ENCODE results near the gene LKAAEAR1. TPM values are rescaled to one million over a fixed set of nuclear protein-coding genes. Genes with fewer than 3 reads are reported as not detected.

LKAAEAR1 gene
- total and polyA plus RNA-seq, 2 of the 13 experiments (the other 11 are each of a cell fraction or from before 2014, with no cell fraction given): not detected

DNA sequence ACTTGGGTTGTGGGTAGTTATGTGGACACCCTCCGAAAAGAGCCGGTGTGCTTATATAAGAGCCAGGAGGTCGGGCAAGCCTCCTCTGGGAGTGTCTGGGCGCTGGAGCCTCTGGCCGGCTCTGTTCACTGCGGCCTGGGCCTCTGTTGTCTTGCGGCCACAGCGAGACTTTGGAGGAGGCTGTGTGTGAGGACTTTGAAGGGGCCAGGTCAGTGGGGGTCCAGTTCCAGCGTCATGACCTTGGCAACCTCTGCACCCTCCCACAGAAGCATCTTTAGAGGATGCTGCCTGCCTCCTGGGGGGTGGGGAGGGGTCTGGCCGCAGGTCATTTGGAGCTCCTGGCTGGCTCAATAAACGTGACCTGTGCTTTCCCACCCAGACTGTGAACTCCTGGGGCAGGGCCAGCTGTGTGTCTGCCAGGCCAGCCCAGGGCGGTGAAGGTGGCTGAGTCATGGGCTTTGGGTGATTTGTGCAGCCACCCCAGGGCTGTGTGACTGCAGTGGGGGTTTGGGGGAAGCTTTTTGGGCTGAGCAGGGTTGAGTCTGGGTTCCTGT, 20.0 kb downstream of the LKAAEAR1 start (continued):
- TF ChIP-seq SMAD9 (CRISPR knock-in tag; IDR thresholded peaks at IDR 0.05) (no peak), NFKB2 (CRISPR knock-in tag; IDR thresholded peaks at IDR 0.05; ENCODE audit: borderline replicate concordance) (no peak), SSRP1 (CRISPR knock-in tag; IDR thresholded peaks at IDR 0.05) (no peak), ZSCAN21 (CRISPR knock-in tag; IDR thresholded peaks at IDR 0.05; ENCODE audit: borderline replicate concordance) (0 out of 2 replicates have a peak, but pooled peaks have one; percentile 10), ZMAT3 (CRISPR knock-in tag; conservative IDR thresholded peaks at IDR 0.05) (peak; percentile 63; the same call in 1 of the 2 replicates), KLF6 (CRISPR knock-in tag; IDR thresholded peaks at IDR 0.05) (no peak), RELA (CRISPR knock-in tag; IDR thresholded peaks at IDR 0.05) (no peak), NR2F1 (CRISPR knock-in tag; IDR thresholded peaks at IDR 0.05) (no peak), ZNF234 (CRISPR knock-in tag; conservative IDR thresholded peaks at IDR 0.05) (no peak), ZNF598 (CRISPR knock-in tag; IDR thresholded peaks at IDR 0.05; ENCODE audit: borderline replicate concordance) (no peak), ZSCAN30 (CRISPR knock-in tag; IDR thresholded peaks at IDR 0.05) (no peak), GTF3A (CRISPR knock-in tag; conservative IDR thresholded peaks at IDR 0.05) (peak; percentile 95), ZNF20 (CRISPR knock-in tag; IDR thresholded peaks at IDR 0.05) (no peak), NFE2L2 (IDR thresholded peaks at IDR 0.05; ENCODE audit: low read length) (no peak), NFYB (CRISPR knock-in tag; IDR thresholded peaks at IDR 0.05) (no peak), AGO1 (IDR thresholded peaks at IDR 0.05; ENCODE audit: low read depth, low read length, poor library complexity, severe bottlenecking) (peak; percentile 77), ZNF567 (CRISPR knock-in tag; IDR thresholded peaks at IDR 0.05; ENCODE audit: borderline replicate concordance) (no peak), FOSL1 (CRISPR knock-in tag; IDR thresholded peaks at IDR 0.05; ENCODE audit: borderline replicate concordance) (no peak), ZNF777 (CRISPR knock-in tag; IDR thresholded peaks at IDR 0.05) (no peak)
- TF ChIP-seq, protein P1, sequence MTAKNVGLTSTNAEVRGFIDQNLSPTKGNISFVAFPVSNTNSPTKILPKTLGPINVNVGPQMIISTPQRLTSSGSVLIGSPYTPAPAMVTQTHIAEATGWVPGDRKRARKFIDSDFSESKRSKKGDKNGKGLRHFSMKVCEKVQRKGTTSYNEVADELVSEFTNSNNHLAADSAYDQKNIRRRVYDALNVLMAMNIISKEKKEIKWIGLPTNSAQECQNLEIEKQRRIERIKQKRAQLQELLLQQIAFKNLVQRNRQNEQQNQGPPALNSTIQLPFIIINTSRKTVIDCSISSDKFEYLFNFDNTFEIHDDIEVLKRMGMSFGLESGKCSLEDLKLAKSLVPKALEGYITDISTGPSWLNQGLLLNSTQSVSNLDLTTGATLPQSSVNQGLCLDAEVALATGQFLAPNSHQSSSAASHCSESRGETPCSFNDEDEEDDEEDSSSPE (CRISPR knock-in tag; IDR thresholded peaks at IDR 0.05): peak; percentile 10; the same call in 1 of the 2 replicates
- TF ChIP-seq, protein P2, sequence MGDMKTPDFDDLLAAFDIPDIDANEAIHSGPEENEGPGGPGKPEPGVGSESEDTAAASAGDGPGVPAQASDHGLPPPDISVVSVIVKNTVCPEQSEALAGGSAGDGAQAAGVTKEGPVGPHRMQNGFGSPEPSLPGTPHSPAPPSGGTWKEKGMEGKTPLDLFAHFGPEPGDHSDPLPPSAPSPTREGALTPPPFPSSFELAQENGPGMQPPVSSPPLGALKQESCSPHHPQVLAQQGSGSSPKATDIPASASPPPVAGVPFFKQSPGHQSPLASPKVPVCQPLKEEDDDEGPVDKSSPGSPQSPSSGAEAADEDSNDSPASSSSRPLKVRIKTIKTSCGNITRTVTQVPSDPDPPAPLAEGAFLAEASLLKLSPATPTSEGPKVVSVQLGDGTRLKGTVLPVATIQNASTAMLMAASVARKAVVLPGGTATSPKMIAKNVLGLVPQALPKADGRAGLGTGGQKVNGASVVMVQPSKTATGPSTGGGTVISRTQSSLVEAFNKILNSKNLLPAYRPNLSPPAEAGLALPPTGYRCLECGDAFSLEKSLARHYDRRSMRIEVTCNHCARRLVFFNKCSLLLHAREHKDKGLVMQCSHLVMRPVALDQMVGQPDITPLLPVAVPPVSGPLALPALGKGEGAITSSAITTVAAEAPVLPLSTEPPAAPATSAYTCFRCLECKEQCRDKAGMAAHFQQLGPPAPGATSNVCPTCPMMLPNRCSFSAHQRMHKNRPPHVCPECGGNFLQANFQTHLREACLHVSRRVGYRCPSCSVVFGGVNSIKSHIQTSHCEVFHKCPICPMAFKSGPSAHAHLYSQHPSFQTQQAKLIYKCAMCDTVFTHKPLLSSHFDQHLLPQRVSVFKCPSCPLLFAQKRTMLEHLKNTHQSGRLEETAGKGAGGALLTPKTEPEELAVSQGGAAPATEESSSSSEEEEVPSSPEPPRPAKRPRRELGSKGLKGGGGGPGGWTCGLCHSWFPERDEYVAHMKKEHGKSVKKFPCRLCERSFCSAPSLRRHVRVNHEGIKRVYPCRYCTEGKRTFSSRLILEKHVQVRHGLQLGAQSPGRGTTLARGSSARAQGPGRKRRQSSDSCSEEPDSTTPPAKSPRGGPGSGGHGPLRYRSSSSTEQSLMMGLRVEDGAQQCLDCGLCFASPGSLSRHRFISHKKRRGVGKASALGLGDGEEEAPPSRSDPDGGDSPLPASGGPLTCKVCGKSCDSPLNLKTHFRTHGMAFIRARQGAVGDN (CRISPR knock-in tag; IDR thresholded peaks at IDR 0.05): peak; percentile 62
- TF ChIP-seq, protein P3, sequence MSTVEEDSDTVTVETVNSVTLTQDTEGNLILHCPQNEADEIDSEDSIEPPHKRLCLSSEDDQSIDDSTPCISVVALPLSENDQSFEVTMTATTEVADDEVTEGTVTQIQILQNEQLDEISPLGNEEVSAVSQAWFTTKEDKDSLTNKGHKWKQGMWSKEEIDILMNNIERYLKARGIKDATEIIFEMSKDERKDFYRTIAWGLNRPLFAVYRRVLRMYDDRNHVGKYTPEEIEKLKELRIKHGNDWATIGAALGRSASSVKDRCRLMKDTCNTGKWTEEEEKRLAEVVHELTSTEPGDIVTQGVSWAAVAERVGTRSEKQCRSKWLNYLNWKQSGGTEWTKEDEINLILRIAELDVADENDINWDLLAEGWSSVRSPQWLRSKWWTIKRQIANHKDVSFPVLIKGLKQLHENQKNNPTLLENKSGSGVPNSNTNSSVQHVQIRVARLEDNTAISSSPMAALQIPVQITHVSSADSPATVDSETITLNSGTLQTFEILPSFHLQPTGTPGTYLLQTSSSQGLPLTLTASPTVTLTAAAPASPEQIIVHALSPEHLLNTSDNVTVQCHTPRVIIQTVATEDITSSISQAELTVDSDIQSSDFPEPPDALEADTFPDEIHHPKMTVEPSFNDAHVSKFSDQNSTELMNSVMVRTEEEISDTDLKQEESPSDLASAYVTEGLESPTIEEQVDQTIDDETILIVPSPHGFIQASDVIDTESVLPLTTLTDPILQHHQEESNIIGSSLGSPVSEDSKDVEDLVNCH (CRISPR knock-in tag; IDR thresholded peaks at IDR 0.05): peak; percentile 84; the same call in 1 of the 2 replicates

Data from HepG2 (cell line).